MM.1S (cell line): Measurements from ENCODE around the gene VAV3.

Experiments used
- DNase-seq: peaks from one replicate; pipeline ENCODE4 v3.0.0-alpha.2; 2015
- H2AFZ ChIP-seq: fragments of 300-600 bp; sonication (generic); 2 replicates; pipeline ENCODE4 v1.6.0; 2016; ENCODE audit warnings: antibody characterized with exemption, low read length
- H3F3A ChIP-seq: fragments of 300-600 bp; sonication (generic); 2 replicates; pipeline ENCODE4 v1.6.1; 2016; ENCODE audit warnings: mild to moderate bottlenecking, antibody characterized with exemption, low read length, moderate library complexity, mixed read lengths; ENCODE audit not compliant: insufficient read depth
- H3K27ac ChIP-seq: fragments of 300-600 bp; sonication (generic); 2 replicates; pipeline ENCODE4 v1.5.1; 2016; ENCODE audit warnings: mild to moderate bottlenecking, low read length
- H3K27me3 ChIP-seq: fragments of 300-600 bp; sonication (generic); replicated peaks from 2 replicates; pipeline ENCODE4 v1.6.0; 2016; ENCODE audit warnings: low read length; ENCODE audit not compliant: insufficient read depth
- H3K36me3 ChIP-seq: fragments of 300-600 bp; sonication (generic); replicated peaks from 2 replicates; pipeline ENCODE4 v1.6.1; 2016; ENCODE audit warnings: mild to moderate bottlenecking, low read length, mixed read lengths; ENCODE audit not compliant: insufficient read depth
- H3K4me1 ChIP-seq: fragments of 300-600 bp; sonication (generic); 2 replicates; pipeline ENCODE4 v1.6.1; 2016; ENCODE audit warnings: low read length, mixed read lengths
- H3K4me2 ChIP-seq: fragments of 300-600 bp; sonication (generic); 2 replicates; pipeline ENCODE4 v1.6.0; 2016; ENCODE audit warnings: low read depth, low read length
- H3K4me3 ChIP-seq: fragments of 300-600 bp; sonication (generic); 2 replicates; pipeline ENCODE4 v1.5.1; 2016; ENCODE audit warnings: low read length, mixed read lengths
- H3K79me2 ChIP-seq: fragments of 300-600 bp; sonication (generic); 2 replicates; pipeline ENCODE4 v1.6.1; 2016; ENCODE audit warnings: mixed run types, low read length, mixed read lengths
- H3K9ac ChIP-seq: fragments of 300-600 bp; sonication (generic); 2 replicates; pipeline ENCODE4 v1.6.1; 2016; ENCODE audit warnings: low read length, mixed read lengths
- H3K9me2 ChIP-seq: fragments of 300-600 bp; sonication (generic); replicated peaks from 2 replicates; pipeline ENCODE4 v1.6.1; 2016; ENCODE audit warnings: mild to moderate bottlenecking, low read length, mixed read lengths; ENCODE audit not compliant: insufficient read depth
- H3K9me3 ChIP-seq: fragments of 300-600 bp; sonication (generic); replicated peaks from 2 replicates; pipeline ENCODE4 v1.6.1; 2016; ENCODE audit warnings: mild to moderate bottlenecking, low read length, mixed read lengths; ENCODE audit not compliant: insufficient read depth
- H4K20me1 ChIP-seq: fragments of 300-600 bp; sonication (generic); 2 replicates; pipeline ENCODE4 v1.6.1; 2016; ENCODE audit warnings: mild to moderate bottlenecking, low read length, moderate library complexity, mixed read lengths; ENCODE audit not compliant: insufficient read depth
- EZH2 ChIP-seq: fragments of 300-600 bp; sonication (generic); optimal IDR thresholded peaks from 2 replicates; pipeline ENCODE3; 2017; ENCODE audit warnings: low read depth, mild to moderate bottlenecking, antibody characterized with exemption, low read length, mixed read lengths
- EZH2phosphoT487 ChIP-seq: fragments of 300-600 bp; sonication (generic); IDR thresholded peaks from 2 replicates; pipeline ENCODE4 v1.6.1; 2018; ENCODE audit warnings: antibody characterized with exemption, low read length
- TF ChIP-seq, protein P1 (sequence below): fragments of 300-600 bp; sonication (generic); IDR thresholded peaks from 2 replicates; pipeline ENCODE4 v1.5.1; 2016; ENCODE audit warnings: antibody characterized with exemption, low read length, mixed read lengths

The VAV3 gene

GRCh38 chr1:107523736-107524135 lies 441.2 kb downstream of the VAV3 start:
- Histone ChIP-seq H3K79me2 (no peaks in the 10 kb centered on the region), H3K4me2 (no peak overlapping the region), H3K27me3 (no peaks in the 10 kb centered on the region), H3K36me3 (no peaks in the 10 kb centered on the region), H3K9me2 (no peaks in the 10 kb centered on the region), H3F3A (no peaks in the 10 kb centered on the region), H4K20me1 (no peaks in the 10 kb centered on the region), H3K27ac (no peak overlapping the region), H3K4me1 (peaks cover 10% of the 10 kb centered on the region; the same call in 1 of the 2 replicates), H3K9me3 (no peaks in the 10 kb centered on the region), H2AFZ (no peak overlapping the region), H3K4me3 (no peak overlapping the region), H3K9ac (no peak overlapping the region)
- no peak for TF ChIP-seq EZH2
- no peak for TF ChIP-seq EZH2phosphoT487
- DNase-seq = no peak

DNA sequence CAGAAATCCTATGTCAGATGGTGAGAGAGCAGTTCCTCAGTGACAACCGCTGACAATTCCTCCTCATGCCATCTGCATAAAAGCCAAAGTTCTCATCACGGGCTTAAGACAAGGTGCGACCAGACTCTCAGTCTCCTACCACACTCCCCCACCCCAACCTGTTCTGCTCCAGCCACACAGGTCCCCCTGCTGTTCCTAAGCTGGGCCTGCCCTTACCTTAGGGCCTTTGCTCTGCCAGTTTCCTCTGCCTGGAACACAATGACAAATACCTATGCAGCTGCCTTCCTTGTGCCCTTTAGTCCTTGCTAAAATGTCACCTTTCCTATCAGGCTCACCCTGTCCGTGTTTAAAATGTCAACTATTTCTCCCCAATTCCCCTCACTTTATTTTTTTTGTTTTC lies 441.9 kb downstream of the VAV3 start:
- Histone ChIP-seq H3K79me2 (no peaks in the 10 kb centered on the region), H4K20me1 (no peaks in the 10 kb centered on the region), H3F3A (no peaks in the 10 kb centered on the region), H3K27me3 (no peaks in the 10 kb centered on the region), H3K4me2 (no peak overlapping the region), H3K9ac (no peak overlapping the region), H3K27ac (no peak overlapping the region), H3K9me3 (no peaks in the 10 kb centered on the region), H3K4me3 (no peak overlapping the region), H3K4me1 (peaks cover 10% of the 10 kb centered on the region; the same call in 1 of the 2 replicates), H2AFZ (no peak overlapping the region), H3K9me2 (no peaks in the 10 kb centered on the region), H3K36me3 (no peaks in the 10 kb centered on the region)
- DNase-seq = no peak
- TF ChIP-seq EZH2phosphoT487 = no peak
- TF ChIP-seq EZH2 = no peak
- TF ChIP-seq, protein P1, sequence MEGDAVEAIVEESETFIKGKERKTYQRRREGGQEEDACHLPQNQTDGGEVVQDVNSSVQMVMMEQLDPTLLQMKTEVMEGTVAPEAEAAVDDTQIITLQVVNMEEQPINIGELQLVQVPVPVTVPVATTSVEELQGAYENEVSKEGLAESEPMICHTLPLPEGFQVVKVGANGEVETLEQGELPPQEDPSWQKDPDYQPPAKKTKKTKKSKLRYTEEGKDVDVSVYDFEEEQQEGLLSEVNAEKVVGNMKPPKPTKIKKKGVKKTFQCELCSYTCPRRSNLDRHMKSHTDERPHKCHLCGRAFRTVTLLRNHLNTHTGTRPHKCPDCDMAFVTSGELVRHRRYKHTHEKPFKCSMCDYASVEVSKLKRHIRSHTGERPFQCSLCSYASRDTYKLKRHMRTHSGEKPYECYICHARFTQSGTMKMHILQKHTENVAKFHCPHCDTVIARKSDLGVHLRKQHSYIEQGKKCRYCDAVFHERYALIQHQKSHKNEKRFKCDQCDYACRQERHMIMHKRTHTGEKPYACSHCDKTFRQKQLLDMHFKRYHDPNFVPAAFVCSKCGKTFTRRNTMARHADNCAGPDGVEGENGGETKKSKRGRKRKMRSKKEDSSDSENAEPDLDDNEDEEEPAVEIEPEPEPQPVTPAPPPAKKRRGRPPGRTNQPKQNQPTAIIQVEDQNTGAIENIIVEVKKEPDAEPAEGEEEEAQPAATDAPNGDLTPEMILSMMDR = no peak
